Panc1 (cell line): ENCODE data around the gene PTEN. TPM values are rescaled to one million over a fixed set of nuclear protein-coding genes. Genes with fewer than 3 reads are reported as not detected.
A peak's percentile ranks its signal among the peaks of the same experiment; 100 is the strongest.
"Not testable (repeated sequence)": the region's sequence is repeated elsewhere in the genome, so short reads cannot be mapped to it uniquely, and the experiment has no call there.

Experiments
- ATAC-seq: fragments of 200-7000 bp; cut with Tn5 transposase; 2 replicates; pipeline ENCODE4 v1.9.1; 2020; ENCODE audit warnings: mild to moderate bottlenecking, moderate library complexity
- BruUV-seq: library from RNA; stranded (reverse); fragments of 400-500 nt; replicated peaks from 2 replicates; lab custom pipeline; 2021; lab: Mats Ljungman, UMichigan
- CTCF ChIA-PET: fragments of 300-600 bp; sonication (Branson Sonifier 250); formaldehyde crosslinking; loops from one replicate; lab custom pipeline; 2022; ENCODE audit warnings: antibody characterized with exemption; lab: Charles Lee
- POLR2A ChIA-PET: fragments of 300-600 bp; sonication (Branson Sonifier 250); formaldehyde crosslinking; loops from one replicate; lab custom pipeline; 2022; ENCODE audit warnings: antibody characterized with exemption; lab: Charles Lee
- DNase-seq: peaks from one replicate; pipeline ENCODE4 v3.0.0-alpha.2; 2010; ENCODE audit warnings: low read depth, low spot score
- H3K27ac ChIP-seq: 2 replicates; pipeline ENCODE4 v1.5.1; 2011; ENCODE audit warnings: mild to moderate bottlenecking, low read length, inconsistent platforms
- H3K27me3 ChIP-seq: fragments of 200-500 bp; sonication (Bioruptor generic); 2 replicates; pipeline ENCODE4 v1.6.0; 2014; ENCODE audit warnings: low read length, inconsistent platforms; ENCODE audit not compliant: control insufficient read depth, insufficient read depth
- H3K36me3 ChIP-seq: fragments of 200-500 bp; sonication (Bioruptor generic); 2 replicates; pipeline ENCODE4 v1.5.1; 2014; ENCODE audit warnings: inconsistent platforms, mild to moderate bottlenecking, low read length, moderate library complexity; ENCODE audit not compliant: control insufficient read depth, insufficient read depth
- H3K4me1 ChIP-seq: 2 replicates; pipeline ENCODE4 v1.5.1; 2011; ENCODE audit warnings: inconsistent platforms, mild to moderate bottlenecking, low read length, moderate library complexity; ENCODE audit not compliant: control insufficient read depth, insufficient read depth
- H3K4me3 ChIP-seq, 2 experiments: 2 replicates each; pipeline ENCODE4 v1.5.1; 2011 to 2012; ENCODE audit warnings: low read depth in 2 of 2, low read length in 2 of 2, mild to moderate bottlenecking in 2 of 2, inconsistent platforms in 1 of 2, moderate library complexity in 1 of 2
- H3K9me3 ChIP-seq: fragments of 200-500 bp; sonication (Bioruptor generic); 2 replicates; pipeline ENCODE4 v1.5.1; 2014; ENCODE audit warnings: low read depth, mild to moderate bottlenecking, inconsistent platforms, low read length, moderate library complexity; ENCODE audit not compliant: control insufficient read depth, insufficient read depth
- CTCF ChIP-seq: fragments of 450-650 bp; IDR thresholded peaks from 2 replicates; pipeline ENCODE4 v1.5.1; 2017; ENCODE audit warnings: mild to moderate bottlenecking
- POLR2AphosphoS5 ChIP-seq: IDR thresholded peaks from 2 replicates; pipeline ENCODE4 v1.6.1; 2012; ENCODE audit warnings: mild to moderate bottlenecking, low read depth, low read length, moderate library complexity
- SIN3A ChIP-seq: IDR thresholded peaks from 2 replicates; pipeline ENCODE4 v1.6.1; 2012; ENCODE audit warnings: low read depth, mild to moderate bottlenecking, low read length, moderate library complexity, borderline replicate concordance; ENCODE audit not compliant: insufficient read depth
- TCF7L2 ChIP-seq: IDR thresholded peaks from 2 replicates; pipeline ENCODE4 v1.6.1; 2011; ENCODE audit warnings: mild to moderate bottlenecking, low read depth, low read length, inconsistent platforms
- in situ Hi-C: cut with HindIII; loops from 2 replicates; pipeline ENCODE4 v1.10.0; 2016; ENCODE audit warnings: low sequenced_read_pairs, low pct_unique_long_range_greater_than_20kb
- intact Hi-C: fragments of 100-400 bp; cut with micrococcal nuclease; formaldehyde crosslinking; loops from one replicate; pipeline ENCODE4 v1.10.0; 2022; ENCODE audit not compliant: unreplicated experiment
- total RNA-seq: library from RNA; stranded (reverse); gene quantifications from one replicate; pipeline ENCODE4 v1.2.1, GENCODE V29; 2021; ENCODE audit not compliant: unreplicated experiment
- TF ChIP-seq, protein P1 (sequence below), 2 experiments: IDR thresholded peaks; 2 replicates each; pipeline ENCODE4 v1.6.1; 2011 to 2012; ENCODE audit warnings: low read depth in 2 of 2, control low read depth in 1 of 2, low read length in 1 of 2, mild to moderate bottlenecking in 1 of 2, moderate library complexity in 1 of 2; ENCODE audit not compliant: insufficient read depth in 1 of 2

The PTEN gene
- total RNA-seq, 1 experiment from 2014 or later: 88.9 TPM

GRCh38 chr10:87895430-87895829 is 32.0 kb downstream of the PTEN start:
- in situ Hi-C loops (no loop called here), intact Hi-C loops (no loop called here)
- POLR2A ChIA-PET: no interaction called here
- ATAC-seq (no peak), DNase-seq (no peak)
- Histone ChIP-seq H3K4me3 (no peak overlapping the region), H3K9me3 (no peaks in the 10 kb centered on the region), H3K36me3 (no peaks in the 10 kb centered on the region), H3K27ac (no peak overlapping the region), H3K4me1 (no peaks in the 10 kb centered on the region), H3K27me3 (no peaks in the 10 kb centered on the region)
- BruUV-seq: TSS peak; percentile 21
- CTCF ChIA-PET: no interaction called here
- TF ChIP-seq TCF7L2 (no peak), SIN3A (no peak), CTCF (no peak), POLR2AphosphoS5 (no peak)
- TF ChIP-seq, protein P1, sequence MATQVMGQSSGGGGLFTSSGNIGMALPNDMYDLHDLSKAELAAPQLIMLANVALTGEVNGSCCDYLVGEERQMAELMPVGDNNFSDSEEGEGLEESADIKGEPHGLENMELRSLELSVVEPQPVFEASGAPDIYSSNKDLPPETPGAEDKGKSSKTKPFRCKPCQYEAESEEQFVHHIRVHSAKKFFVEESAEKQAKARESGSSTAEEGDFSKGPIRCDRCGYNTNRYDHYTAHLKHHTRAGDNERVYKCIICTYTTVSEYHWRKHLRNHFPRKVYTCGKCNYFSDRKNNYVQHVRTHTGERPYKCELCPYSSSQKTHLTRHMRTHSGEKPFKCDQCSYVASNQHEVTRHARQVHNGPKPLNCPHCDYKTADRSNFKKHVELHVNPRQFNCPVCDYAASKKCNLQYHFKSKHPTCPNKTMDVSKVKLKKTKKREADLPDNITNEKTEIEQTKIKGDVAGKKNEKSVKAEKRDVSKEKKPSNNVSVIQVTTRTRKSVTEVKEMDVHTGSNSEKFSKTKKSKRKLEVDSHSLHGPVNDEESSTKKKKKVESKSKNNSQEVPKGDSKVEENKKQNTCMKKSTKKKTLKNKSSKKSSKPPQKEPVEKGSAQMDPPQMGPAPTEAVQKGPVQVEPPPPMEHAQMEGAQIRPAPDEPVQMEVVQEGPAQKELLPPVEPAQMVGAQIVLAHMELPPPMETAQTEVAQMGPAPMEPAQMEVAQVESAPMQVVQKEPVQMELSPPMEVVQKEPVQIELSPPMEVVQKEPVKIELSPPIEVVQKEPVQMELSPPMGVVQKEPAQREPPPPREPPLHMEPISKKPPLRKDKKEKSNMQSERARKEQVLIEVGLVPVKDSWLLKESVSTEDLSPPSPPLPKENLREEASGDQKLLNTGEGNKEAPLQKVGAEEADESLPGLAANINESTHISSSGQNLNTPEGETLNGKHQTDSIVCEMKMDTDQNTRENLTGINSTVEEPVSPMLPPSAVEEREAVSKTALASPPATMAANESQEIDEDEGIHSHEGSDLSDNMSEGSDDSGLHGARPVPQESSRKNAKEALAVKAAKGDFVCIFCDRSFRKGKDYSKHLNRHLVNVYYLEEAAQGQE (IDR thresholded peaks at IDR 0.05; ENCODE audit: insufficient read depth in 1 of 2, low read depth in 2 of 2, low read length in 1 of 2): no peak

- Histone ChIP-seq H3K27ac (no peak overlapping the region), H3K4me3 (no peak overlapping the region), H3K4me1 (no peaks in the 10 kb centered on the region), H3K9me3 (no peaks in the 10 kb centered on the region), H3K36me3 (no peaks in the 10 kb centered on the region), H3K27me3 (no peaks in the 10 kb centered on the region)
- intact Hi-C loops: no loop called here
- ATAC-seq (no peak), DNase-seq (no peak)
- CTCF ChIA-PET: no interaction called here
- POLR2A ChIA-PET: no interaction called here
- in situ Hi-C loops: no loop called here
- TF ChIP-seq POLR2AphosphoS5 (no peak), TCF7L2 (no peak), CTCF (no peak), SIN3A (no peak)
- TF ChIP-seq, protein P1 (IDR thresholded peaks at IDR 0.05; ENCODE audit: insufficient read depth in 1 of 2, low read depth in 2 of 2, low read length in 1 of 2): no peak
- BruUV-seq: no TSS peak
Measured at GRCh38 chr10:87896216-87896615, 32.8 kb downstream of the PTEN start.

GRCh38 chr10:87897957-87898356 is 34.5 kb downstream of the PTEN start:
- H3K4me1 ChIP-seq, DNase-seq, H3K4me3 ChIP-seq, BruUV-seq, H3K36me3 ChIP-seq, CTCF ChIA-PET, H3K27ac ChIP-seq, in situ Hi-C loops, H3K9me3 ChIP-seq, H3K27me3 ChIP-seq, ATAC-seq, intact Hi-C loops: not testable (repeated sequence)
- POLR2A ChIA-PET: interaction anchor here (0.6 kb wide), 1 partner anchor 23 kb away, joined by 3 read pairs; no protein-coding TSS in a partner anchor

- H3K27me3 ChIP-seq, H3K9me3 ChIP-seq, POLR2A ChIA-PET, H3K36me3 ChIP-seq, H3K27ac ChIP-seq, H3K4me3 ChIP-seq, BruUV-seq, in situ Hi-C loops, intact Hi-C loops, ATAC-seq, DNase-seq, CTCF ChIA-PET, H3K4me1 ChIP-seq: not testable (repeated sequence)
Measured at GRCh38 chr10:87903396-87903795, 40.0 kb downstream of the PTEN start.
